ENCODE measurements around the gene SNX22.

Gene SNX22

DNA sequence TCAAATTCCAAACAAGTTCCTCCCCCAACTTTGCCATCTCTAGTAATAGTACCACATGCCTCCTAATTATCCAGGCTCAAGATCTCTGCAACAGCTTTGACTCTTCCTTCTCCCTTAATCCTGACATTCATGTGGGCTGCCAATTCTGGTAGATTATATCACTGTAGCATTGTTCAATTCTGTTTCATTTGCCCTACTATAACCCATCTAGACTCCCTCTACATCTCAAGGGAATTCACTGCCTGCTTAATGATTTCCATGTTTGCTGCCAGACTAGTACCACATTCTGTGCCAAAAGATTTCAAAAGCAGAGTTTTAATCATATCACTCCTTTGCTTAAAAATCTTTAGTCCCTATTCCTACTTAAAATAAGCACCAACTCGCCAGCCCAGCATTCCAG is 45.9 kb downstream of the SNX22 start:
- Histone ChIP-seq H3K4me1 (ENCODE audit: insufficient read depth, insufficient read length) (no peaks in the 10 kb centered on the region), H3K9ac (ENCODE audit: insufficient read length, low read depth) (no peak overlapping the region), H3K36me3 (ENCODE audit: insufficient read depth, insufficient read length, low read length) (peaks cover 25% of the 10 kb centered on the region), H3K9me3 (ENCODE audit: insufficient read depth, low read length) (no peaks in the 10 kb centered on the region), H3K27me3 (ENCODE audit: insufficient read depth, insufficient read length) (no peaks in the 10 kb centered on the region), H3K4me3 (ENCODE audit: insufficient read length, low read depth) (no peak overlapping the region)
- TF ChIP-seq ZNF274 (IDR thresholded peaks at IDR 0.05; ENCODE audit: low read depth, low read length) = no peak
- TF ChIP-seq SUZ12 (IDR thresholded peaks at IDR 0.05; ENCODE audit: extremely low read depth, insufficient read depth, insufficient read length) = no peak
- no peak for TF ChIP-seq YY1 (IDR thresholded peaks at IDR 0.05; ENCODE audit: insufficient read depth, insufficient read length)
- DNase-seq (ENCODE audit: low read depth, low spot score) = no peak

DNA sequence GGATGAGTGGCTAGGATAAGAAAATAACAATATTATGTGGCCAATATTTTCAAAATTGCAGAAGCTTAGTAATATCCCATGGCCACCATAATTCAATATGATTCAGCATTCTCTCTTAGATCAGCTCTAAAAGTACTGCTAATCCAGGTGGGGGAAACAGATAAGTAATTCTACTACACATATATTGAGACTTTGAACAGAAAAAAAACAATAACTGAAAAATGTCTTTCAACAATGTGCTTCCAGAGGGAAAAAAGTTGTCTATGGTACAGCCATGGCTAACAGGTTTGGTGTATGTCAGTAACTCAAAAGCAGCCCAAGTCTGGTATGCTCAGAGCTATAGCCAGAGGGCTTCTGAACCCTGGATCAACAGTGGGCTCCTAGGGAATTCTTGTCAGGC is 53.7 kb downstream of the SNX22 start:
- Histone ChIP-seq H3K27me3 (ENCODE audit: insufficient read depth, insufficient read length) (no peaks in the 10 kb centered on the region), H3K9me3 (ENCODE audit: insufficient read depth, low read length) (no peaks in the 10 kb centered on the region), H3K4me1 (ENCODE audit: insufficient read depth, insufficient read length) (no peaks in the 10 kb centered on the region), H3K4me3 (ENCODE audit: insufficient read length, low read depth) (no peak overlapping the region), H3K9ac (ENCODE audit: insufficient read length, low read depth) (no peak overlapping the region), H3K36me3 (ENCODE audit: insufficient read depth, insufficient read length, low read length) (peaks cover 36% of the 10 kb centered on the region)
- no peak for DNase-seq (ENCODE audit: low read depth, low spot score)
- TF ChIP-seq ZNF274 (IDR thresholded peaks at IDR 0.05; ENCODE audit: low read depth, low read length) (no peak), YY1 (IDR thresholded peaks at IDR 0.05; ENCODE audit: insufficient read depth, insufficient read length) (no peak), SUZ12 (IDR thresholded peaks at IDR 0.05; ENCODE audit: extremely low read depth, insufficient read depth, insufficient read length) (no peak)

Data from NT2/D1 (cell line).